GM13977 (cell line): ENCODE results near the gene FIGNL2.
"Not testable (repeated sequence)": the region's sequence is repeated elsewhere in the genome, so short reads cannot be mapped to it uniquely, and the experiment has no call there.

Source experiments
- DNase-seq: peaks from one replicate; pipeline ENCODE4 v3.0.0; 2012; ENCODE audit warnings: low spot score
- CTCF ChIP-seq: IDR thresholded peaks from 2 replicates; pipeline ENCODE4 v1.5.1; 2012; ENCODE audit warnings: mild to moderate bottlenecking, control low read depth; ENCODE audit not compliant: insufficient read depth; ENCODE audit errors: extremely low read depth, missing control alignments
- in situ Hi-C: fragments of 300-500 bp; cut with MboI; formaldehyde crosslinking; loops from one replicate; pipeline ENCODE4 v1.12.0; 2022; ENCODE audit warnings: low sequenced_read_pairs, low pct_unique_long_range_greater_than_20kb, mixed read lengths, inconsistent platforms; ENCODE audit not compliant: unreplicated experiment

Gene FIGNL2

GRCh38 chr12:51832354-51833107 lies 16.0 kb downstream of the FIGNL2 start:
- no peak for DNase-seq
- no peak for TF ChIP-seq CTCF
- in situ Hi-C loops, result no loop called here

GRCh38 chr12:51831817-51832216 lies 16.7 kb downstream of the FIGNL2 start:
- DNase-seq, in situ Hi-C loops: not testable (repeated sequence)

GRCh38 chr12:51829641-51830040 lies 18.9 kb downstream of the FIGNL2 start:
- no peak for DNase-seq
- in situ Hi-C loops, result no loop called here
- TF ChIP-seq CTCF, result no peak

- in situ Hi-C loops, result no loop called here
- DNase-seq, result no peak
- no peak for TF ChIP-seq CTCF
Measured at GRCh38 chr12:51829011-51829481, 19.5 kb downstream of the FIGNL2 start.

- TF ChIP-seq CTCF, result no peak
- in situ Hi-C loops, result no loop called here
Measured at GRCh38 chr12:51827925-51828818, 20.3 kb downstream of the FIGNL2 start.

GRCh38 chr12:51826881-51827280 lies 21.6 kb downstream of the FIGNL2 start:
- TF ChIP-seq CTCF, result no peak
- DNase-seq, result no peak
- in situ Hi-C loops, result no loop called here

More at GRCh38 chr12:51827925-51828818, 20.3 kb downstream of the FIGNL2 start:
- no peak for DNase-seq

- in situ Hi-C loops, result no loop called here
- no peak for TF ChIP-seq CTCF
- DNase-seq, result no peak
Measured at GRCh38 chr12:51825216-51825615, 23.3 kb downstream of the FIGNL2 start.
